Fibroblast of pulmonary artery (primary cell): ENCODE measurements around the gene ZDHHC8.

Experiments
- DNase-seq: peaks from one replicate; pipeline ENCODE4 v3.0.0-alpha.2; 2010; ENCODE audit warnings: low read depth
- H3K4me3 ChIP-seq: replicated peaks from 2 replicates; pipeline ENCODE4 v1.5.1; 2011; ENCODE audit warnings: low read depth, mild to moderate bottlenecking, control low read depth, low read length, moderate library complexity
- TF ChIP-seq, protein P1 (sequence below): IDR thresholded peaks from 2 replicates; pipeline ENCODE4 v1.5.1; 2011; ENCODE audit warnings: mild to moderate bottlenecking, control low read depth, low read length, inconsistent platforms; ENCODE audit errors: missing control alignments

Gene ZDHHC8

DNA sequence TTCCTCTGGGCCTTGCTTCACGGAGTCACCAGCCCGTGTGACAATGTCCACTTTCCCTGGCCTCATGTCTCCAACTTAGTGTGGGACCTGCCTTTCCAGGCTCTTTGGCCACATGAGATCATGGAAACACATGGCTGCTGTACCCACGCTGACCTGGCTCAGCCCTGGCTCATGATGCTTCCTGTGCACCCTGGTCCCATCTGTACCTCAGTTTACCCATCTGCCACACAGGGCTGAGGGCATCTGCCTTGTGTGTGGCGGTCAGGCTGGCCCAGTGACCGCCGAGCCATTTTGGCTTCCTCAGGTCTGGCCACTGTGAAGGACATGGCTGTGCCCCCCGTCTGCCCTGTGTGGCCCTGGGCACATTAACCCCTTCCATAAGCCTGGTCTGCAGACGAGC lies 51.5 kb downstream of the ZDHHC8 start:
- TF ChIP-seq, protein P1, sequence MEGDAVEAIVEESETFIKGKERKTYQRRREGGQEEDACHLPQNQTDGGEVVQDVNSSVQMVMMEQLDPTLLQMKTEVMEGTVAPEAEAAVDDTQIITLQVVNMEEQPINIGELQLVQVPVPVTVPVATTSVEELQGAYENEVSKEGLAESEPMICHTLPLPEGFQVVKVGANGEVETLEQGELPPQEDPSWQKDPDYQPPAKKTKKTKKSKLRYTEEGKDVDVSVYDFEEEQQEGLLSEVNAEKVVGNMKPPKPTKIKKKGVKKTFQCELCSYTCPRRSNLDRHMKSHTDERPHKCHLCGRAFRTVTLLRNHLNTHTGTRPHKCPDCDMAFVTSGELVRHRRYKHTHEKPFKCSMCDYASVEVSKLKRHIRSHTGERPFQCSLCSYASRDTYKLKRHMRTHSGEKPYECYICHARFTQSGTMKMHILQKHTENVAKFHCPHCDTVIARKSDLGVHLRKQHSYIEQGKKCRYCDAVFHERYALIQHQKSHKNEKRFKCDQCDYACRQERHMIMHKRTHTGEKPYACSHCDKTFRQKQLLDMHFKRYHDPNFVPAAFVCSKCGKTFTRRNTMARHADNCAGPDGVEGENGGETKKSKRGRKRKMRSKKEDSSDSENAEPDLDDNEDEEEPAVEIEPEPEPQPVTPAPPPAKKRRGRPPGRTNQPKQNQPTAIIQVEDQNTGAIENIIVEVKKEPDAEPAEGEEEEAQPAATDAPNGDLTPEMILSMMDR, result no peak
- DNase-seq, result no peak
- H3K4me3 ChIP-seq, result no peak overlapping the region

DNA sequence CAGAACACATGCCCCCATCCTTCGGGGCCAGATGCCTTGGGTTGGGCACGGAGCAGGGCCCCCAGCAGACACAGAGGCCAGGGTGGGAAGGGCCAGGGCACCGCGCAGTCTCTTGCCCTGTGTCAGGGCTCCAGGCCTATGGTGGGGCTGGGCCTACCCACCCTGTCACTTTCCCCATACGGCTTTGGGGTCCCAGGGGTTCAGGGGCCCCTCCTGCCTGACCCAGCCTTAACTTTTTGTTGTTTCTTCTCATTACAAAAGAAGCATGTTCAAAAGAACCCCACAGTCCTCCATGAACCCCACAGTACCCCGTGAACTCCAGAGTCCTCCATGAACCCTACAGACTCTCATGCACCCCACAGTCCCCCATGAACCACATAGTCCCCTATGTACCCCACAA lies 52.2 kb downstream of the ZDHHC8 start:
- DNase-seq, result no peak
- TF ChIP-seq, protein P1, result no peak

DNA sequence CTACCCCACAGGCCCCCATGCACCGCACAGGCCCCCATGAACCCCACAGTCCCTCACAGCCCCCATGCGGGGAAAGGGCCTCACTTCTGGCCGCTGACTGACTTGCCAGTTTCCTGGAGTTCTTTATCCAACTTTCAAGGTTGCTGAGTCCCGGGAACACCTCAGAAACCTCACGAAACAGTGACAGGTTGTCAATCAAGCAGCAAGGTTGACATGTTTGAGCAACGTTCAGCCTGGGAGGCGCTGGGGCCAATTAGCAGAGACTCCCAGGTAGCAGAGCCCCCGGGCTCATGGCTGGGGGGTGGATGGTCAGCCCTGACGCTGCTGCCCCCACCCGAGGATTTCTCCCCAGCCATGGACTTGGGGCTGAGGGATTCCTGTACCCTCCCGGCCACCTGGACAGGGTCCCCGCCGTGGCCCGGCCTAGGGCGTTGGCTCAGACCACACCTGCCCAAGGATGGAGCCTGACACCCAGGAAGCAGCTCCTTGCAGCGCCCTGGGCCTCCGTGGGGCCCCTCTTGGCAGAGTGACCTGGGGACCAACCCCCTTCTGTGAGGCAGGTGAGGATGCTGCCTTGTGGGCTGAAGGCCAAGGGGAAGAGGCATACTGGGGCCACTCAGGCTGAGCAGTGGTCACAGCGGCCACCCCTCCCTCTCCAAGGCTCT lies 53.0 kb downstream of the ZDHHC8 start:
- DNase-seq, result no peak
- H3K4me3 ChIP-seq, result no peak overlapping the region
- TF ChIP-seq, protein P1, result no peak

More for the DNA sequence above, 52.2 kb downstream of the ZDHHC8 start:
- no peak overlapping the region for H3K4me3 ChIP-seq

DNA sequence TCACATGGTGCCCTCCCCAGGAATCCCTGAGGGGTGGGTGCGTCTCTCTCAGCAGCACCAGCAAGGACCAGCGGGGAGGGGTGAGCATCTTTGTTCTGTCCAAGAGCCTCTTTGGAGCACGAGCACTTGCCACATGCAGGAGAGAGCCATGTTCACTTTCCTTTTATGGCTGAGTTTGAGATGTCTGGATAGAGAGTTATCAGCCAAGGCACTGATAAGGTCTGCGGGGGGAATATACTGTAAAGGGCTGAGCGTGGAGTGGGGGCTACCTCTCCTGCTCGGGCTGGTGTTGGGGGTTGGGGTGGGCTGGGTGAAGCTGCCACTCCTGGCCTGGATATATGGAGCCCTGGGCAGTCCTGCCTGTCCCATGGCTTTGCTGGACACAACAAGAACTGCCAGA lies 54.1 kb downstream of the ZDHHC8 start:
- H3K4me3 ChIP-seq, result no peak overlapping the region
- TF ChIP-seq, protein P1, result no peak
- DNase-seq, result no peak

DNA sequence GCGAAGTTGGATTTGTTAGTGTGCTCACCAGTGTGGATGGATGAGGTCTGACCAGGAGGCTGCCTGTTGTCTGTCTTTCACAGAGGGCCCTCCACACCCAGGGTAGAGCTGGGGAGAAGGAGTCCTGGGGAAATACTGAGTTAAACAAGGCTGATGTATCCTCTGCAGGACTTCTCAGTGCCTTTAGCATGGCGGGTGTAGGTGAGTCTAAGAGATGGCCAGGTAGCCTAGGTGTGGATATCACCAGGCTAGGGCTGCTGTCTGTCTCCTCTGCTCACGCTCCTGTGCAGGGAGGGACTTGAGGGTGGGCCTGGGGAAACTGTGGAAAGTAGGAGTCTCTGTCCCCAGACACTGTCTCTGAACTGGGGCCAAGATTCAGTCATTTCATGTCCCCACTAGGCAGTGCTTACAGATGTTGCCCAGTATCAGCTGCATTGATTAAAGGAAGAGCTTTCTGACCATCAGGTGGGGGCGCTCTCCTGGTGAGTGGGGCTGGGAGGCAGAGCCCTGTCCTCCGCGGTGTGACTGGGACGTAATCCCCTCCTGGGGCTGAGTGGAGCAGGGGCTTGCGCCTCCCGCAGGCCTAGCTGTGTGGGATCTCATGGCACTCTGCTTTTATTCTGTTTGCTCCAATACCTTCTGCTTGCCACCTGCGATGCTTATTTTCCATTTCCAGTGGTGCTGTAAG lies 54.7 kb downstream of the ZDHHC8 start:
- H3K4me3 ChIP-seq, result no peak overlapping the region
- TF ChIP-seq, protein P1, result peak; percentile 12
- peak; percentile 3 for DNase-seq

DNA sequence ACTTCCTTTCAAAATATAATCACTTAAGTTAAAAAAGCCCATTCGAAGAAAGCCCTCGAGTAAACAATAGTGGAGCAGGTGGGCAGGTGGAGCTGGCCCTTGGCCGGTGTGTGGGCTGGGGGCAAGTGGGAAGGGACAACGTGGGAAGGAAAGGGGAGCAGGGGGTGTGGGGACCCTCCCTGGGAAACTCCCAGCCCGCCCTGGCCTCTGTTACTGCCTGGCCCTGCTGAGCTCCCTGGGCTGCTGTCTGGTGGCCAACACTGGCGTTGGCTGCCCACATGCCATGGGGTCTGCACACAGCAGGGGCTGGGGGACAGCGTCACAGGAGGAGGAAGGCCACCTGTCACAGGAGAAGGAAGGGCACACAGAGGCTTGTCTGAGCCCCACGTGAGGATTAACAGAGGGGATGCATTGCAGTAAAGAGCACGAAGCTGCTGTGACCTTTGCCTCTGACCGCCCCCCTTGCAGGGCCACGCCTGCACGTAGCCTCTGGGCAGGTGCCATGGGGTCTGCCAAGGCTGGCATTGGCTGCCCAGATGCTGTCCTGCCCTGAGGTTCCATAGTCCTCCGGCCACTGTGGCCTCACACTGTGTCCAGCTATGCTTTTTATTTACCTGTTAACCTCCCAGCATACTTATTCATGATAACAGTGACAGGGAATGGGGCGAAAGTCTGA lies 55.4 kb downstream of the ZDHHC8 start:
- TF ChIP-seq, protein P1, result no peak
- H3K4me3 ChIP-seq, result no peak overlapping the region
- DNase-seq, result no peak
